GM06990 (cell line): Measurements from ENCODE around the gene SNAP29.

Experiments used
- DNase-seq: peaks from one replicate; pipeline ENCODE4 v3.0.0-alpha.2; 2011; ENCODE audit not compliant: insufficient read length; ENCODE audit errors: extremely low read depth
- H3K27me3 ChIP-seq: replicated peaks from 2 replicates; pipeline ENCODE4 v1.6.0; 2011; ENCODE audit warnings: low read length; ENCODE audit not compliant: control insufficient read depth, insufficient read depth
- H3K36me3 ChIP-seq: 2 replicates; pipeline ENCODE4 v1.5.1; 2011; ENCODE audit warnings: low read length; ENCODE audit not compliant: control insufficient read depth, insufficient read depth
- H3K4me3 ChIP-seq: replicated peaks from 2 replicates; pipeline ENCODE4 v1.5.1; 2011; ENCODE audit warnings: low read depth, mild to moderate bottlenecking, control low read depth, low read length
- CTCF ChIP-seq: IDR thresholded peaks from 2 replicates; pipeline ENCODE4 v1.5.1; 2011; ENCODE audit warnings: low read length, control low read depth, mild to moderate bottlenecking, inconsistent platforms; ENCODE audit not compliant: insufficient read depth, poor library complexity, severe bottlenecking

The SNAP29 gene

GRCh38 chr22:20940186-20940651 lies 81.4 kb downstream of the SNAP29 start:
- TF ChIP-seq CTCF = no peak
- H3K36me3 ChIP-seq = peaks cover 7% of the 10 kb centered on the region
- no peaks in the 10 kb centered on the region for H3K27me3 ChIP-seq
- no peak overlapping the region for H3K4me3 ChIP-seq
- DNase-seq = no peak
